ENCODE measurements around the gene NEMP1.

NEMP1 gene

DNA sequence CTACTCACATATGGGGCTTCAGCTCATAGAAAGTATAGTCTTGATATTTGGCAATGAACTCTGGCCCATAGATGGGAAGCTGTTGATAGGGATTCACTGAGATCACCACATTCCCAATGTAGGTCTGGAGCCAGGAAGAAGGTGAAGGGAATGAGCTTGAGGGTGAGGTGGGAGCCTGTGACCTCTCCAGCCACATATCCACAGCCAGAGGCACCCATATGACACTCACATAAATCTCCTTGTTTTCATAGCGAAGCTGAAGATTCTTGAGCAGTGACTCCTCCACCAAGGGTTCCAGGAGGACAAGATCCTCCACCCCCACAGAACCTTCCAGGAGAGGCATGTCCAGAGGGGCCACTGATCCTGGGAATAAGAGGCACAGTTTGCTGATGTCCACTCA, 30.6 kb downstream of the NEMP1 start:
- no peaks in the 10 kb centered on the region for H3K27me3 ChIP-seq (ENCODE audit: insufficient read depth, low read depth, severe bottlenecking)
- H3K36me3 ChIP-seq = no peaks in the 10 kb centered on the region
- no peak for DNase-seq
- H3K9me3 ChIP-seq (ENCODE audit: severe bottlenecking) = no peaks in the 10 kb centered on the region
- no peak overlapping the region for H3K4me3 ChIP-seq (ENCODE audit: low read depth, low read length)
- H3K27ac ChIP-seq = no peak overlapping the region
- TF ChIP-seq, protein P1, sequence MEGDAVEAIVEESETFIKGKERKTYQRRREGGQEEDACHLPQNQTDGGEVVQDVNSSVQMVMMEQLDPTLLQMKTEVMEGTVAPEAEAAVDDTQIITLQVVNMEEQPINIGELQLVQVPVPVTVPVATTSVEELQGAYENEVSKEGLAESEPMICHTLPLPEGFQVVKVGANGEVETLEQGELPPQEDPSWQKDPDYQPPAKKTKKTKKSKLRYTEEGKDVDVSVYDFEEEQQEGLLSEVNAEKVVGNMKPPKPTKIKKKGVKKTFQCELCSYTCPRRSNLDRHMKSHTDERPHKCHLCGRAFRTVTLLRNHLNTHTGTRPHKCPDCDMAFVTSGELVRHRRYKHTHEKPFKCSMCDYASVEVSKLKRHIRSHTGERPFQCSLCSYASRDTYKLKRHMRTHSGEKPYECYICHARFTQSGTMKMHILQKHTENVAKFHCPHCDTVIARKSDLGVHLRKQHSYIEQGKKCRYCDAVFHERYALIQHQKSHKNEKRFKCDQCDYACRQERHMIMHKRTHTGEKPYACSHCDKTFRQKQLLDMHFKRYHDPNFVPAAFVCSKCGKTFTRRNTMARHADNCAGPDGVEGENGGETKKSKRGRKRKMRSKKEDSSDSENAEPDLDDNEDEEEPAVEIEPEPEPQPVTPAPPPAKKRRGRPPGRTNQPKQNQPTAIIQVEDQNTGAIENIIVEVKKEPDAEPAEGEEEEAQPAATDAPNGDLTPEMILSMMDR (IDR thresholded peaks at IDR 0.05; ENCODE audit: low read depth, low read length) = no peak

DNA sequence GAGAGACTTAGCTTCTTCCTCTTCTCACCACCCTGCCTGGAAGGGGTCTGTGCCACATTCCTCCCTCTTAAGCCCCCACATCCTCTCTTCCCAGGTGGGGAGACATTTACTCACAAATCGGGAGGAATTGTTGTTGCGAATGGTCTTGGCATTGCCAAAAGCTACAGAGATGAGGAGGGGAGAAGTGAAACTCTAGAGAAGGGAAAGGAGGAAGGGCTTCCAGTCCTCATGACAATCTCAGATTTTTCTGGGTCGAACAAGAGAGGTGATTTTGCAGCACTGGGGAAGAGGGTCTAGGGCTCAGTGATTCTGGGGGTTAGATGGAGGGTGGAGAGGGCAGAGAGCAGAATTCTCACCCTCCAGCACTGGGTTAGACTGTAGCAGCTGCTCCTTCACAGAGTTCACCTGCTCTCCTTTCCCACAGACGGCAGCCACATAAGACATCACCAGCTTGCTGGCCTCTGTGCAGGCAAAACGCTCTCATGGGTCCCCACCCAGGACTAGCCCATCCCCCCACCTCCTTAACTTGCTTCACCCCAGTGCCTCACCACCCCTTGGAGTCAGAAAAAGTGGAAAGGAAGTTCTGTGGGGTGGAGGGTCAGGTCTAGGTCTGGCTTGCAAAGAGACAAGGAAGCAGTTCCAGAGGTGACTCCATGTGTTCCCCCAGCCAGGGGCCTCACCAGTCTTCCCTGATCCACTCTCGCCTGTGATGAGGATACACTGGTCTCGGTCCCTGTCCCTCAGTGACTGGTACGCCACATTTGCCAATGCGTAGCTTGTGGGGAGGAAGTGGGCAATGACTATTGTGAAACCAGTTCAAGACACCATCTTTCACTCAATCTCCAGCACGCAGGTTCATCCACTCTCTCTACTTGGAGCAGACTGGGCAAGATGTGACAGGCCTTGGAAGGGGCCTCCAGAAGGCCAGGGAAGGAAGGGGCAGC, 31.4 kb downstream of the NEMP1 start:
- H3K36me3 ChIP-seq = no peaks in the 10 kb centered on the region
- H3K27me3 ChIP-seq (ENCODE audit: insufficient read depth, low read depth, severe bottlenecking) = no peaks in the 10 kb centered on the region
- H3K4me3 ChIP-seq (ENCODE audit: low read depth, low read length) = no peak overlapping the region

GRCh38 chr12:57046086-57046791, 32.4 kb downstream of the NEMP1 start:
- Histone ChIP-seq H3K27ac (no peak overlapping the region), H3K36me3 (no peaks in the 10 kb centered on the region), H3K4me3 (ENCODE audit: low read depth, low read length) (no peak overlapping the region), H3K27me3 (ENCODE audit: insufficient read depth, low read depth, severe bottlenecking) (no peaks in the 10 kb centered on the region), H3K9me3 (ENCODE audit: severe bottlenecking) (no peaks in the 10 kb centered on the region)
- no peak for DNase-seq
- TF ChIP-seq, protein P1 (IDR thresholded peaks at IDR 0.05; ENCODE audit: low read depth, low read length) = no peak

More for the DNA sequence above, 31.4 kb downstream of the NEMP1 start:
- DNase-seq = no peak
- Histone ChIP-seq H3K9me3 (ENCODE audit: severe bottlenecking) (no peaks in the 10 kb centered on the region), H3K27ac (no peak overlapping the region)
- TF ChIP-seq, protein P1 (IDR thresholded peaks at IDR 0.05; ENCODE audit: low read depth, low read length) = no peak

DNA sequence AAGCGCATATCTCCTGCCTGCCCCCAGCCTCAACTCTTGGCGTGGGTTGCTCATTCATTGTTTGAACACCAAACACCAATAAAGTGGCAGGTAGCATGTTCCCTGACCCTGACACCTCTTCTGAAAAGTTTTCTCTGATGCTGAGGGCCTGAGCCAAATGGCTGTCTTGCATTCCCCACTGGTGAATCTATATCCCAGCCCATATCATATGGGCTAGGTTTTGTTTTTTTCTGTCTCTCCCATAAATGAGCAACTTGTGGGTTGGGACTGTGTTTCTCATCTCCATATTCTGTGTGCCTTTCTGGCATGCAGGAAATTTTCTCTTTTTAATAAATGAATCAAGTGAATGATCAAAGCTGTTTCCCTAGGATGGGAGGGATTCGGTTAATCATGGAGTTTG, 33.7 kb downstream of the NEMP1 start:
- no peak for DNase-seq
- H3K36me3 ChIP-seq = no peaks in the 10 kb centered on the region
- H3K4me3 ChIP-seq (ENCODE audit: low read depth, low read length) = no peak overlapping the region
- H3K27me3 ChIP-seq (ENCODE audit: insufficient read depth, low read depth, severe bottlenecking) = no peaks in the 10 kb centered on the region
- H3K27ac ChIP-seq = no peak overlapping the region
- TF ChIP-seq, protein P1 (IDR thresholded peaks at IDR 0.05; ENCODE audit: low read depth, low read length) = no peak
- H3K9me3 ChIP-seq (ENCODE audit: severe bottlenecking) = no peaks in the 10 kb centered on the region

- Histone ChIP-seq H3K27ac (no peak overlapping the region), H3K9me3 (ENCODE audit: severe bottlenecking) (no peaks in the 10 kb centered on the region), H3K4me3 (ENCODE audit: low read depth, low read length) (no peak overlapping the region), H3K27me3 (ENCODE audit: insufficient read depth, low read depth, severe bottlenecking) (no peaks in the 10 kb centered on the region), H3K36me3 (no peaks in the 10 kb centered on the region)
- no peak for DNase-seq
- TF ChIP-seq, protein P1 (IDR thresholded peaks at IDR 0.05; ENCODE audit: low read depth, low read length) = no peak
These were observed 34.1 kb downstream of the NEMP1 start for GRCh38 chr12:57044468-57044867.

All from WERI-Rb-1 (cell line).